WTC11 (cell line): ENCODE results near the gene ZKSCAN1. TPM values are rescaled to one million over a fixed set of nuclear protein-coding genes. Genes with fewer than 3 reads are reported as not detected.

Experiments used
- ATAC-seq: fragments of 200-7000 bp; cut with Tn5 transposase; 2 replicates; pipeline ENCODE4 v1.10.0; 2021; ENCODE audit warnings: mild to moderate bottlenecking, moderate library complexity
- CTCF ChIA-PET: fragments of 300-600 bp; sonication (Branson Sonifier 250); formaldehyde crosslinking; loops from one replicate; lab custom pipeline; 2021; ENCODE audit warnings: antibody characterized with exemption; lab: Charles Lee
- POLR2A ChIA-PET: fragments of 350-600 bp; sonication (Branson Sonifier 250); formaldehyde crosslinking; loops from one replicate; lab custom pipeline; 2021; ENCODE audit warnings: antibody characterized with exemption; lab: Charles Lee
- DNase-seq: peaks from one replicate; pipeline ENCODE4 v3.0.0; 2021; ENCODE audit warnings: low spot score
- H3K27ac Mint-ChIP-seq: 2 replicates; pipeline ENCODE4 v1.8.0; 2021; ENCODE audit warnings: mixed read lengths
- H3K27me3 Mint-ChIP-seq: 2 replicates; pipeline ENCODE4 v1.8.0; 2021; ENCODE audit warnings: low read depth, mild to moderate bottlenecking, moderate library complexity, mixed read lengths
- H3K36me3 Mint-ChIP-seq: 2 replicates; pipeline ENCODE4 v1.8.0; 2021; ENCODE audit warnings: mixed read lengths
- H3K4me1 Mint-ChIP-seq: 2 replicates; pipeline ENCODE4 v1.8.0; 2022; ENCODE audit warnings: mixed read lengths
- H3K4me3 Mint-ChIP-seq: 2 replicates; pipeline ENCODE4 v1.8.0; 2021; ENCODE audit warnings: mild to moderate bottlenecking, moderate library complexity, mixed read lengths
- H3K9me3 Mint-ChIP-seq: 2 replicates; pipeline ENCODE4 v1.8.0; 2021; ENCODE audit warnings: mixed read lengths
- ELF4 ChIP-seq: sonication (generic); formaldehyde crosslinking; IDR thresholded peaks from 2 replicates; pipeline ENCODE4 v1.8.1; 2022; ENCODE audit warnings: low read depth, mild to moderate bottlenecking, moderate library complexity, missing genetic modification reagents
- EMX1 ChIP-seq: fragments of 250-450 bp; sonication (Bioruptor Pico); IDR thresholded peaks from 2 replicates; pipeline ENCODE4 v1.8.0; 2021; ENCODE audit warnings: mild to moderate bottlenecking
- FOXJ3 ChIP-seq: sonication (generic); formaldehyde crosslinking; IDR thresholded peaks from 2 replicates; pipeline ENCODE4 v1.9.0; 2021; ENCODE audit warnings: missing genetic modification reagents, mild to moderate bottlenecking, borderline replicate concordance
- GRHL2 ChIP-seq: fragments of 250-450 bp; sonication (Bioruptor Pico); IDR thresholded peaks from 2 replicates; pipeline ENCODE4 v1.8.0; 2022; ENCODE audit warnings: mild to moderate bottlenecking, moderate library complexity; ENCODE audit not compliant: insufficient replicate concordance, severe bottlenecking
- JAZF1 ChIP-seq: fragments of 250-450 bp; sonication (Bioruptor Pico); IDR thresholded peaks from 2 replicates; pipeline ENCODE4 v1.9.0; 2021; ENCODE audit warnings: moderate library complexity, mild to moderate bottlenecking, inconsistent platforms
- KAT7 ChIP-seq: sonication (generic); formaldehyde crosslinking; IDR thresholded peaks from 2 replicates; pipeline ENCODE4 v1.8.1; 2023; ENCODE audit warnings: missing genetic modification reagents, mild to moderate bottlenecking, borderline replicate concordance
- MYBL2 ChIP-seq: sonication (generic); formaldehyde crosslinking; IDR thresholded peaks from 2 replicates; pipeline ENCODE4 v1.8.1; 2023; ENCODE audit warnings: mild to moderate bottlenecking, moderate library complexity, missing genetic modification reagents
- NFE2L1 ChIP-seq: sonication (generic); formaldehyde crosslinking; IDR thresholded peaks from 2 replicates; pipeline ENCODE4 v1.8.1; 2023; ENCODE audit warnings: missing genetic modification reagents
- NR1H2 ChIP-seq: sonication (generic); formaldehyde crosslinking; IDR thresholded peaks from 2 replicates; pipeline ENCODE4 v1.9.0; 2021; ENCODE audit warnings: mild to moderate bottlenecking, moderate library complexity, missing genetic modification reagents
- OVOL2 ChIP-seq: fragments of 250-450 bp; sonication (Bioruptor Pico); IDR thresholded peaks from 2 replicates; pipeline ENCODE4 v1.9.0; 2021; ENCODE audit warnings: mild to moderate bottlenecking, borderline replicate concordance
- PRDM15 ChIP-seq: sonication (generic); formaldehyde crosslinking; IDR thresholded peaks from 2 replicates; pipeline ENCODE4 v1.8.0; 2022; ENCODE audit warnings: missing genetic modification reagents
- PREB ChIP-seq: sonication (generic); formaldehyde crosslinking; IDR thresholded peaks from 2 replicates; pipeline ENCODE4 v1.8.1; 2022; ENCODE audit warnings: mild to moderate bottlenecking, missing genetic modification reagents, moderate library complexity, borderline replicate concordance
- RORB ChIP-seq: fragments of 250-450 bp; sonication (Bioruptor Pico); IDR thresholded peaks from 2 replicates; pipeline ENCODE4 v1.9.0; 2021; ENCODE audit warnings: mild to moderate bottlenecking
- SMAD4 ChIP-seq: sonication (generic); formaldehyde crosslinking; IDR thresholded peaks from 2 replicates; pipeline ENCODE4 v1.8.0; 2022; ENCODE audit warnings: mild to moderate bottlenecking, missing genetic modification reagents
- ZNF121 ChIP-seq: sonication (generic); formaldehyde crosslinking; IDR thresholded peaks from 2 replicates; pipeline ENCODE4 v1.8.0; 2023; ENCODE audit warnings: missing genetic modification reagents
- ZNF232 ChIP-seq: sonication (generic); formaldehyde crosslinking; IDR thresholded peaks from 2 replicates; pipeline ENCODE4 v1.8.0; 2022; ENCODE audit warnings: mild to moderate bottlenecking, missing genetic modification reagents
- ZNF263 ChIP-seq: sonication (generic); formaldehyde crosslinking; IDR thresholded peaks from 2 replicates; pipeline ENCODE4 v1.8.1; 2022; ENCODE audit warnings: low read depth, mild to moderate bottlenecking, moderate library complexity, missing genetic modification reagents
- ZNF396 ChIP-seq: fragments of 250-450 bp; sonication (Bioruptor Pico); IDR thresholded peaks from 2 replicates; pipeline ENCODE4 v1.8.0; 2021; ENCODE audit warnings: mild to moderate bottlenecking, moderate library complexity, borderline replicate concordance
- ZNF416 ChIP-seq: fragments of 250-450 bp; sonication (Bioruptor Pico); IDR thresholded peaks from 2 replicates; pipeline ENCODE4 v1.9.0; 2021; ENCODE audit warnings: mild to moderate bottlenecking, inconsistent platforms
- ZNF423 ChIP-seq: fragments of 250-450 bp; sonication (Bioruptor Pico); IDR thresholded peaks from 2 replicates; pipeline ENCODE4 v2.1.2; 2022; ENCODE audit warnings: mild to moderate bottlenecking, moderate library complexity
- ZSCAN18 ChIP-seq: fragments of 250-450 bp; sonication (Bioruptor Pico); IDR thresholded peaks from 2 replicates; pipeline ENCODE4 v2.1.2; 2022; ENCODE audit warnings: mild to moderate bottlenecking, moderate library complexity
- total RNA-seq: library from RNA; stranded (reverse); gene quantifications from 3 replicates; pipeline ENCODE4 v1.2.3, GENCODE V29; 2021
- TF ChIP-seq, protein P1 (sequence below): sonication (generic); formaldehyde crosslinking; IDR thresholded peaks from 2 replicates; pipeline ENCODE4 v1.8.1; 2022; ENCODE audit warnings: missing genetic modification reagents, borderline replicate concordance
- TF ChIP-seq, protein P2 (sequence below): sonication (generic); formaldehyde crosslinking; IDR thresholded peaks from 2 replicates; pipeline ENCODE4 v1.8.0; 2022; ENCODE audit warnings: mild to moderate bottlenecking, missing genetic modification reagents
- TF ChIP-seq, protein P3 (sequence below): sonication (generic); formaldehyde crosslinking; IDR thresholded peaks from 2 replicates; pipeline ENCODE4 v1.8.1; 2022; ENCODE audit warnings: mild to moderate bottlenecking, moderate library complexity, missing genetic modification reagents
- TF ChIP-seq, protein P4 (sequence below): sonication (generic); formaldehyde crosslinking; conservative IDR thresholded peaks from 2 replicates; pipeline ENCODE4 v1.8.1; 2022; ENCODE audit warnings: mild to moderate bottlenecking, missing genetic modification reagents

Gene ZKSCAN1
- total RNA-seq, 1 experiment from 2014 or later: 46.6 TPM

- no peaks in the 10 kb centered on the region for H3K9me3 Mint-ChIP-seq
- H3K4me3 Mint-ChIP-seq: no peak overlapping the region
- ChIA-PET POLR2A (no interaction called here), CTCF (no interaction called here)
- no peaks in the 10 kb centered on the region for H3K27me3 Mint-ChIP-seq
- H3K27ac Mint-ChIP-seq: no peak overlapping the region
- peaks cover 10% of the 10 kb centered on the region for H3K4me1 Mint-ChIP-seq
- H3K36me3 Mint-ChIP-seq: peaks cover 45% of the 10 kb centered on the region
- no peak for ATAC-seq
- DNase-seq: no peak
- TF ChIP-seq MYBL2 (no peak), OVOL2 (CRISPR knock-in tag) (no peak), ZSCAN18 (CRISPR knock-in tag) (no peak), ZNF396 (CRISPR knock-in tag) (no peak), GRHL2 (CRISPR knock-in tag) (no peak), ZNF232 (no peak), NR1H2 (CRISPR knock-in tag) (no peak), JAZF1 (no peak), ZNF121 (no peak)
- TF ChIP-seq, protein P1, sequence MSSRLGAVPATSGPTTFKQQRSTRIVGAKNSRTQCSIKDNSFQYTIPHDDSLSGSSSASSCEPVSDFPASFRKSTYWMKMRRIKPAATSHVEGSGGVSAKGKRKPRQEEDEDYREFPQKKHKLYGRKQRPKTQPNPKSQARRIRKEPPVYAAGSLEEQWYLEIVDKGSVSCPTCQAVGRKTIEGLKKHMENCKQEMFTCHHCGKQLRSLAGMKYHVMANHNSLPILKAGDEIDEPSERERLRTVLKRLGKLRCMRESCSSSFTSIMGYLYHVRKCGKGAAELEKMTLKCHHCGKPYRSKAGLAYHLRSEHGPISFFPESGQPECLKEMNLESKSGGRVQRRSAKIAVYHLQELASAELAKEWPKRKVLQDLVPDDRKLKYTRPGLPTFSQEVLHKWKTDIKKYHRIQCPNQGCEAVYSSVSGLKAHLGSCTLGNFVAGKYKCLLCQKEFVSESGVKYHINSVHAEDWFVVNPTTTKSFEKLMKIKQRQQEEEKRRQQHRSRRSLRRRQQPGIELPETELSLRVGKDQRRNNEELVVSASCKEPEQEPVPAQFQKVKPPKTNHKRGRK (CRISPR knock-in tag): no peak
- TF ChIP-seq, protein P2, sequence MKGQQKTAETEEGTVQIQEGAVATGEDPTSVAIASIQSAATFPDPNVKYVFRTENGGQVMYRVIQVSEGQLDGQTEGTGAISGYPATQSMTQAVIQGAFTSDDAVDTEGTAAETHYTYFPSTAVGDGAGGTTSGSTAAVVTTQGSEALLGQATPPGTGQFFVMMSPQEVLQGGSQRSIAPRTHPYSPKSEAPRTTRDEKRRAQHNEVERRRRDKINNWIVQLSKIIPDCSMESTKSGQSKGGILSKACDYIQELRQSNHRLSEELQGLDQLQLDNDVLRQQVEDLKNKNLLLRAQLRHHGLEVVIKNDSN: no peak
- TF ChIP-seq, protein P3, sequence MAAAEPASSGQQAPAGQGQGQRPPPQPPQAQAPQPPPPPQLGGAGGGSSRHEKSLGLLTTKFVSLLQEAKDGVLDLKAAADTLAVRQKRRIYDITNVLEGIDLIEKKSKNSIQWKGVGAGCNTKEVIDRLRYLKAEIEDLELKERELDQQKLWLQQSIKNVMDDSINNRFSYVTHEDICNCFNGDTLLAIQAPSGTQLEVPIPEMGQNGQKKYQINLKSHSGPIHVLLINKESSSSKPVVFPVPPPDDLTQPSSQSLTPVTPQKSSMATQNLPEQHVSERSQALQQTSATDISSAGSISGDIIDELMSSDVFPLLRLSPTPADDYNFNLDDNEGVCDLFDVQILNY (CRISPR knock-in tag): no peak
Observed at GRCh38 chr7:100024020-100024619, 8.7 kb downstream of the ZKSCAN1 start.

DNA sequence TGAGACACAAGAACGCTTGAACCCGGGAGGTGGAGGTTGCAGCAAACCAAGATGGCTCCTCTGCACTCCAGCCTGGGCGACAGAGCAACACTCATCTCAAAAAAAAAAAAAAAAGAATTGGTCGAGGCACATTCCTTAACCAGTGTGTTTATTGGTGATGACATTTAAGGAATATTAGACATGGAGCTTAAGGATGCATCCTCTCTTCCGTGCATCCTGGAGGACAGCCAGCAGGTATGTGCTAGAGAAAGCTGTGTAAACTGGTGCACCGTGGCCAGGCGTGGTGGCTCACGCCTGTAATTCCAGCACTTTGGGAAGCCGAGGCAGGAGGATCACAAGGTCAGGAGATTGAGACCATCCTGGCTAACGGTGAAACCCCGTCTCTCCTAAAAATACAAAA lies 11.8 kb downstream of the ZKSCAN1 start:
- Mint-ChIP-seq H3K27me3 (no peaks in the 10 kb centered on the region), H3K27ac (no peak overlapping the region), H3K4me1 (no peaks in the 10 kb centered on the region), H3K36me3 (peaks cover 69% of the 10 kb centered on the region)
- ChIA-PET CTCF (interaction anchor here (0.6 to 0.7 kb wide), 2 partner anchors 23 to 26 kb away, joined by 3 to 4 read pairs; no protein-coding TSS in a partner anchor), POLR2A (no interaction called here)
- TF ChIP-seq, protein P4, sequence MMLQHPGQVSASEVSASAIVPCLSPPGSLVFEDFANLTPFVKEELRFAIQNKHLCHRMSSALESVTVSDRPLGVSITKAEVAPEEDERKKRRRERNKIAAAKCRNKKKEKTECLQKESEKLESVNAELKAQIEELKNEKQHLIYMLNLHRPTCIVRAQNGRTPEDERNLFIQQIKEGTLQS (CRISPR knock-in tag): no peak
- TF ChIP-seq PRDM15 (no peak), RORB (no peak), NFE2L1 (CRISPR knock-in tag) (no peak), FOXJ3 (CRISPR knock-in tag) (no peak), MYBL2 (no peak), ZSCAN18 (CRISPR knock-in tag) (no peak), SMAD4 (CRISPR knock-in tag) (no peak), KAT7 (CRISPR knock-in tag) (no peak), PREB (no peak), ZNF423 (CRISPR knock-in tag) (no peak), ZNF263 (CRISPR knock-in tag) (no peak), ELF4 (CRISPR knock-in tag) (no peak), ZNF416 (CRISPR knock-in tag) (no peak), EMX1 (CRISPR knock-in tag) (no peak)
- TF ChIP-seq, all 79 proteins: peak for 0
- DNase-seq (no peak), ATAC-seq (no peak)
- Mint-ChIP-seq H3K4me3 (no peak overlapping the region), H3K9me3 (no peaks in the 10 kb centered on the region)
